HG03066 (cell line): ENCODE results near the gene UBE2O.

Experiments used
- ATAC-seq: cut with Tn5 transposase; IDR thresholded peaks from one replicate; pipeline ENCODE4 v1.9.1; 2021; ENCODE audit warnings: low read depth; ENCODE audit not compliant: unreplicated experiment

UBE2O gene

GRCh38 chr17:76398523-76399174, 54.3 kb downstream of the UBE2O start:
- no peak for ATAC-seq

GRCh38 chr17:76397687-76398522, 55.0 kb downstream of the UBE2O start:
- ATAC-seq, result no peak

- ATAC-seq, result no peak
Measured at GRCh38 chr17:76397184-76397583, 55.8 kb downstream of the UBE2O start.

- ATAC-seq, result no peak
Measured at GRCh38 chr17:76395980-76396379, 57.0 kb downstream of the UBE2O start.

GRCh38 chr17:76394166-76394565, 58.8 kb downstream of the UBE2O start:
- ATAC-seq, result no peak

- ATAC-seq, result no peak
Measured at GRCh38 chr17:76391200-76391715, 61.7 kb downstream of the UBE2O start.

- ATAC-seq, result no peak
Measured at GRCh38 chr17:76390003-76390421, 62.9 kb downstream of the UBE2O start.

GRCh38 chr17:76388966-76389888, 63.7 kb downstream of the UBE2O start:
- no peak for ATAC-seq

- no peak for ATAC-seq
Measured at GRCh38 chr17:76386966-76387765, 65.8 kb downstream of the UBE2O start.

GRCh38 chr17:76385892-76386786, 66.8 kb downstream of the UBE2O start:
- no peak for ATAC-seq

- no peak for ATAC-seq
Measured at GRCh38 chr17:76384987-76385891, 67.7 kb downstream of the UBE2O start.

GRCh38 chr17:76384222-76384986, 68.5 kb downstream of the UBE2O start, which contains the start of gene SPHK1:
Gene SPHK1, plus strand, starts transcription at chr17:76384609. Its CDS starts 1,036 bp downstream, at chr17:76385645.
- ATAC-seq, result peak; percentile 69

- ATAC-seq, result peak; percentile 7
Measured at GRCh38 chr17:76383546-76384221, 69.3 kb downstream of the UBE2O start.

- ATAC-seq, result no peak
Measured at GRCh38 chr17:76382803-76383545, 70.0 kb downstream of the UBE2O start.

GRCh38 chr17:76382351-76382802, 70.6 kb downstream of the UBE2O start:
- no peak for ATAC-seq
